NB4 (cell line): ENCODE data around the gene GNG11.
A peak's percentile ranks its signal among the peaks of the same experiment; 100 is the strongest.

ENCODE experiments used
- DNase-seq: peaks from one replicate; pipeline ENCODE4 v3.0.0; 2010; ENCODE audit warnings: low read depth
- H3K4me3 ChIP-seq: one replicate; pipeline ENCODE4 v1.5.1; 2011; ENCODE audit warnings: mild to moderate bottlenecking, low read depth, low read length, moderate library complexity
- MYC ChIP-seq: IDR thresholded peaks from 2 replicates; pipeline ENCODE4 v1.6.1; 2011; ENCODE audit warnings: low read depth, low read length
- POLR2A ChIP-seq: IDR thresholded peaks from 2 replicates; pipeline ENCODE4 v1.6.1; 2011; ENCODE audit warnings: mild to moderate bottlenecking; ENCODE audit not compliant: insufficient read length; ENCODE audit errors: extremely low read depth
- TF ChIP-seq, protein P1 (sequence below): IDR thresholded peaks from 2 replicates; pipeline ENCODE4 v1.6.1; 2011; ENCODE audit warnings: low read depth, low read length
- TF ChIP-seq, protein P2 (sequence below): IDR thresholded peaks from one replicate; pipeline ENCODE4 v1.5.1; 2012; ENCODE audit warnings: low read depth, low read length

The GNG11 gene

DNA sequence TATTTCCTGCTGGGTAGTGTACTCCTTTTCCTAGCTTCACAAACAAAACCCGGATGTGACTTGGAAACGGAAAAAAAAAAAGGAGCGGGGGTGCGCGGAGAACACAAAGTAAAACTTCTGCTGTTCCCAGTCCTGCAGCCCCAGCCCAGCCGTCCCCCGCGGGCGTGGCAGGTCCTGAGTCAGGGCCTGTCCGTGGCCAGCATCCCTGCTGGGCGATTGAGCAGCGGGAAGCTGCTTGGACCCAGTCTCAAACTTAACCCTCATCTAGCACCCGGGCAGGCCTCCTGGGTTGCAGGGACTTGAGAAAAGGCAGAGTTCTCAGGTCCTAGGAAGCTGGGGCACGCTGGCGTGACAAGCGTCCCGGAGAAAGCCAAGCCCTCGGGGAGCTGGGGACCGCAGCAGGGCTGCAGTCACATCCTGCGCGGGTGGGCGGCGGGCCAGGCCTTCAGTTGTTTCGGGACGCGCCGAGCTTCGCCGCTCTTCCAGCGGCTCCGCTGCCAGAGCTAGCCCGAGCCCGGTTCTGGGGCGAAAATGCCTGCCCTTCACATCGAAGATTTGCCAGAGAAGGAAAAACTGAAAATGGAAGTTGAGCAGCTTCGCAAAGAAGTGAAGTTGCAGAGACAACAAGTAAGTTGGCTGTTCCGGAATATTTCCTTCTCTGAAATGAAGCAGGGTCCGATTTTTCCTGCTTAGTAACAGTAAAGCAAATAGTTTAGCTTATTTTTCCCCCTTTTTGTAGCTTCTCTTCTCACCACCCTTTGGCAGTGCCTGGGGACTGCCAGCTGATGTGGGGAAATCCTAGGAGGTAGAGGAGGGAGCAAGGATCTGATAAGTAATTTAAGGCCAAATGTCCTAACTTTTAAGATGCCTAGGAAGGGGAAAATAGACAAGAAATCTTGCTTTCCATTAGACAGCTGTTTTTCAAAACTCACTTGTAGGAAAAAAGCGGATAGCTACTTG lies at the start of gene GNG11:
GNG11 (plus strand) TSS at position 129 of the 960 bp plus-strand sequence; CDS start at position 532, 403 bp downstream.
- TF ChIP-seq, protein P1, sequence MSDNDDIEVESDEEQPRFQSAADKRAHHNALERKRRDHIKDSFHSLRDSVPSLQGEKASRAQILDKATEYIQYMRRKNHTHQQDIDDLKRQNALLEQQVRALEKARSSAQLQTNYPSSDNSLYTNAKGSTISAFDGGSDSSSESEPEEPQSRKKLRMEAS: no peak
- TF ChIP-seq MYC (no peak), POLR2A (no peak)
- TF ChIP-seq, protein P2, sequence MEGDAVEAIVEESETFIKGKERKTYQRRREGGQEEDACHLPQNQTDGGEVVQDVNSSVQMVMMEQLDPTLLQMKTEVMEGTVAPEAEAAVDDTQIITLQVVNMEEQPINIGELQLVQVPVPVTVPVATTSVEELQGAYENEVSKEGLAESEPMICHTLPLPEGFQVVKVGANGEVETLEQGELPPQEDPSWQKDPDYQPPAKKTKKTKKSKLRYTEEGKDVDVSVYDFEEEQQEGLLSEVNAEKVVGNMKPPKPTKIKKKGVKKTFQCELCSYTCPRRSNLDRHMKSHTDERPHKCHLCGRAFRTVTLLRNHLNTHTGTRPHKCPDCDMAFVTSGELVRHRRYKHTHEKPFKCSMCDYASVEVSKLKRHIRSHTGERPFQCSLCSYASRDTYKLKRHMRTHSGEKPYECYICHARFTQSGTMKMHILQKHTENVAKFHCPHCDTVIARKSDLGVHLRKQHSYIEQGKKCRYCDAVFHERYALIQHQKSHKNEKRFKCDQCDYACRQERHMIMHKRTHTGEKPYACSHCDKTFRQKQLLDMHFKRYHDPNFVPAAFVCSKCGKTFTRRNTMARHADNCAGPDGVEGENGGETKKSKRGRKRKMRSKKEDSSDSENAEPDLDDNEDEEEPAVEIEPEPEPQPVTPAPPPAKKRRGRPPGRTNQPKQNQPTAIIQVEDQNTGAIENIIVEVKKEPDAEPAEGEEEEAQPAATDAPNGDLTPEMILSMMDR: no peak
- H3K4me3 ChIP-seq: no peak within 1 kb of the TSS
- peak; percentile 30 for DNase-seq

DNA sequence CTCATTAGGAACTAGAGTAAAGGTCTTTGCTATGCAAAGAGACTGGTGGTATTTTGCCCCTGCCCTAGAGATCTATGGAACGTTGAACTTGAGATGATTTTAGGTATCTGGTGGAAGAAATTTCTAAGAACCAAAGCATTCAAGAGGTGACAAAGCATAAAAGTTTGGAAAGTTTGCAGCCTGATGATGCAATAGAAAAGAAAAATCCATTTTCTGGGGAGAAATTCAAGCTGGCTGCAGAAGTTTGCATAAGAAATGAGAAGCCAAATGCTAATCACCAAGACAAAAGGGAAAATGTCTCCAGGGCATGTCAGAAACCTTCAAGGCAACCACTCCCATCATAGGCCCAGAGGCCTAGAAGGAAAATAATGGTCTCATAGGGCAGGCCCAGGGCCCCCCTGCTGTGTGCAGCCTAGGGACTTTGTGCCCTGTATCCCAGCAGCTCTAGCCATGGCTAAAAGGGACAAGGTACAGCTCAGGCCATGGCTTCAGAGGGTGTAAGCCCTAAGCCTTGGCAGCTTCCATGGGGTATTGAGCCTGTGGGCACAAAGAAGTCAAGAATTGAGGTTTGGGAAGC lies 47.4 kb upstream of the GNG11 start:
- DNase-seq: no peak
- TF ChIP-seq, protein P2: no peak
- TF ChIP-seq, protein P1: no peak
- TF ChIP-seq POLR2A: no peak
- TF ChIP-seq MYC: no peak
- no peak overlapping the region for H3K4me3 ChIP-seq

DNA sequence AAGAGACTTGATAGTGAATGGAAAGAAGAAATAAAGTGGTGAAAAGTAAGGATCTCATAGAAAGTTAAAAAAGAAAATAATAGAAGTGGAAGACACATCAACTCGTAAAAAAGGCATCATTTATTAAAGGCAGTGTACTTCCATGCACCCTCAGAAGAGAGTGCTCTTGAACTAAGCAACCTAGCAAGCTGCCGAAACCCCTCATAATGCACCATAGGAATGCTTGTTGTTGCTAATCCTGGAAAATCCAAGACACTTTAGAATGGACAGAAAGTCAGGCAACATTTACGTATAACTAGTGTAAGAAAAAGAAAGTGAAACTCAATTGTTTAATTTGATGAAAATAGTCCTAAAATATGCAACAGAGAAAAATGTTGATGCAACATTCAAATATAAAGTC lies 43.8 kb upstream of the GNG11 start:
- TF ChIP-seq, protein P1: no peak
- TF ChIP-seq POLR2A (no peak), MYC (no peak)
- TF ChIP-seq, protein P2: no peak
- no peak for DNase-seq
- H3K4me3 ChIP-seq: no peak overlapping the region

DNA sequence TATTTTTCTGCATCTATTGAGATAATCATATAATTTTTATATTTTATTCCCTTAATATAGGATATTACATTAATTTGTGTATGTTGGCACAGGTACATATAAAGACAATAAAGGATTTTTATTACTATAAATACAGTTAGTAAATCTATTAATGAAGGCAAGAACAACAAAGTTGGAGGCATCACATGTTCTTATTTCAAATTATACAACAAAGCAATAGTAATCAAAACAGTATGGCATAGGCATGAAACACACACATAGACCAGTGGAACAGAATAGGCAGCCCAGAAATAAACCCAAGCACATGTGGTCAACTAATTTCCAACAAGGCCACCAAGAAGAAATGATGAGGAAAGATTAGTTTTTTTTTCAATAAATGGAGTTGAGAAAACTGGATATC lies 42.2 kb upstream of the GNG11 start:
- H3K4me3 ChIP-seq: no peak overlapping the region
- DNase-seq: no peak
- TF ChIP-seq, protein P1: no peak
- no peak for TF ChIP-seq MYC
- TF ChIP-seq POLR2A: no peak
- TF ChIP-seq, protein P2: no peak

DNA sequence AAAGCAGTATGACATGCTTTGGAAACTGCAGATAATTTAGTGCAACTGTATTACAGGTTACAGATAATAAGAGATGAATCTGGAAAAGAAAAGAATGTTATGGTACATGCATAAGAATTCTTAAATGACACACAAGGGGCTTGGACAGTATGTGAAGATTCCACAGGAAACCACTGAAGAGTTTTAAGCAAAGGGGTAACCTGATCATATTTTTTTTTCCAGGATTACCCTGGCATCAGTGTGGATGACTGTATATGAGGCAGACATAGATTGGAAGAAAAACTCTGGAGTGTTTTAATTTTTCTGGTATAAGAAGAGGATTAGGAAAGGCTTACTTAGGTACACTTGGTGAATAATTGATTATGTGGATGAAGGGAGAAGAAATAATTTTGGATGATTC lies 39.1 kb upstream of the GNG11 start:
- H3K4me3 ChIP-seq: no peak overlapping the region
- TF ChIP-seq, protein P2: no peak
- TF ChIP-seq MYC: no peak
- TF ChIP-seq POLR2A: no peak
- TF ChIP-seq, protein P1: no peak
- DNase-seq: no peak
